Measurements from ENCODE around the gene ZNF577. TPM values are rescaled to one million over a fixed set of nuclear protein-coding genes. Genes with fewer than 3 reads are reported as not detected.
"Not testable (repeated sequence)": the region's sequence is repeated elsewhere in the genome, so short reads cannot be mapped to it uniquely, and the experiment has no call there.

The ZNF577 gene
- total RNA-seq: 1 to 10 TPM; 5.3 to 6.1 TPM

GRCh38 chr19:51887522-51888498, at the start of gene ZNF577:
Gene ZNF577, minus strand, starts transcription at chr19:51887951. Its CDS starts 7,569 bp downstream, at chr19:51880382.
- H3K27me3 Mint-ChIP-seq: no peaks in the 10 kb centered on the region
- peaks cover 69% of the 10 kb centered on the region for H3K36me3 Mint-ChIP-seq (ENCODE audit: low read depth)
- H3K9me3 Mint-ChIP-seq: peaks cover 78% of the 10 kb centered on the region
- ChIA-PET POLR2A (no interaction called here), CTCF (no interaction called here)
- peaks cover 5% of the 10 kb centered on the region for H3K4me1 Mint-ChIP-seq
- H3K4me3 Mint-ChIP-seq: peak within 1 kb of the TSS; percentile 75
- H3K27ac Mint-ChIP-seq: peak within 1 kb of the TSS; percentile 63
- peak; percentile 66 for DNase-seq

DNA sequence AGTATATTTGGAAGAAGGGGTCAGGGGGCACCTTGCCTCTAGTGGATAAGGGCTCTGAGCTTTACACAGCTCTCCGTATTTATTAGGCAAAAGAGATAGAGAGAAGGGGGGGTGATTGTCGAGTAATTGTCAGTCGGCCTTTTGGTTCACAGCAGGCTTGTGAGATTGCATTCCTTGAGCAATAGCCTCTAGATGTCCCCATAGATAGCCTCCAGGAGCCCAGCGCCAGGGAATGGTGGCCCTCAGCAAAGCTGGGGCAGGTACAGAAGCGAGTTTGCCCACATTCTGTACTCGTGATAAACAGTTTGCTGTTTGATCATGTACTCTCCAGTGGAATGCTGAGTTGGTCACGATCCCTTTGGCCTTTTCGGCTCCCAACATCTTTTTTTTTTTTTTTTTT, 44.2 kb upstream of the ZNF577 start:
- Mint-ChIP-seq H3K27me3 (no peaks in the 10 kb centered on the region), H3K4me3 (no peak overlapping the region)

GRCh38 chr19:51927859-51928258, 40.1 kb upstream of the ZNF577 start:
- Mint-ChIP-seq H3K9me3 (peaks cover 57% of the 10 kb centered on the region), H3K4me3 (peak overlapping the region; percentile 98), H3K4me1 (peaks cover 21% of the 10 kb centered on the region), H3K27me3 (no peaks in the 10 kb centered on the region), H3K27ac (peak overlapping the region; percentile 86), H3K36me3 (ENCODE audit: low read depth) (peaks cover 74% of the 10 kb centered on the region)
- POLR2A ChIA-PET: no interaction called here
- CTCF ChIA-PET: no interaction called here
- DNase-seq: no peak

More for the DNA sequence above, 44.2 kb upstream of the ZNF577 start:
- peaks cover 39% of the 10 kb centered on the region for H3K9me3 Mint-ChIP-seq
- peaks cover 15% of the 10 kb centered on the region for H3K4me1 Mint-ChIP-seq
- H3K36me3 Mint-ChIP-seq (ENCODE audit: low read depth): peaks cover 89% of the 10 kb centered on the region
- DNase-seq: no peak
- H3K27ac Mint-ChIP-seq: no peak overlapping the region
- CTCF ChIA-PET: no interaction called here
- POLR2A ChIA-PET: no interaction called here

DNA sequence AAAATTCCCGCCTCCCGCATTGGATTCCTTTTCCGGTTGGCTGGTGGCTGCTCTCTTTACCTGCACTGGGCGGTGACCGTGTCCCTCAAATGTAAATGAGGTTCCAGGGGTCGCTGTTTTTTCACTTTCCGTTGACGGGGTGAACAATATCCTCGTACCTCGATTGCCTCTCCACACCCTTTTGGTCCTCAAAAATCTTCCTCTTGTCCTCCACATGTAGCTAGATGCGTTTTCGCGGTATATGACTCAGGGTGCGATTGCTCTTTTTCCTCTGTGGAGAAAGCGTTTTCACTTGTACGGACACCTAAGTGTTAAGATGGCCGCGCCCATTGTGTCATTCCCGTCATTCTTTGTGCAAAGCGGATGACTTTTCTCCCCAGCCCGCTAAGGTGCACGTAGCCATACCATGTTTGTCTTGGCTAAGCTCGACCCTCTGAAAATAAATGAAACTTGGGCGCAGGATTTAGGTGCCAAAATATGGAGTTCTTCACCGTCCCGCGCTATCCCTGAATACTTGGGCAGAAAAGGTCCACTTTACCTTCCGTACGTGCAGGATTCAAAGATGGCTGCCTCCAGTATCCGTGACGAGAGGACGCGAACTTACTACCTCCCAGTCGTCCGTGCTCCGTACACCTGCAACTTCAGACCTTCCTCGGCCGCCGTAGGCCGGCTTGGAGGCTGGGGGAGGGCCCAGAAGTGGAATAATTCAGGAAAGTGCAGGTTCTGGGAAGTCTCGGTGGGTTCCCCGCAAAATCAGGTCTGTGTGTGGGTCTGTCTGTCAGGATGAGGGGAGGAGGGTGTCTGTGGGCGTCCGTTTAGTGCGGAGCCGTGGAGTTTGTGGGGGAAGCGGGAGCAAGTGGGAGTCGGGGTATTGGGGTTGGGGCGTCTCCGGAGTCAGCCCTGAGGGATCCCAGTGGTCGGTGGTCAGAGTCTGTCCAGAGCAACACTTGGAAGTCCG, 39.3 kb upstream of the ZNF577 start, which contains the start of gene ZNF613:
TSS of gene ZNF613 (plus strand) at position 689 of the 958 bp plus-strand sequence. CDS start 8,749 bp downstream, outside the sequence.
- Mint-ChIP-seq H3K4me3 (peak within 1 kb of the TSS; percentile 98), H3K27ac (peak within 1 kb of the TSS; percentile 86), H3K36me3 (ENCODE audit: low read depth) (peaks cover 69% of the 10 kb centered on the region), H3K4me1 (peaks cover 21% of the 10 kb centered on the region), H3K9me3 (peaks cover 60% of the 10 kb centered on the region), H3K27me3 (no peaks in the 10 kb centered on the region)
- POLR2A ChIA-PET: no interaction called here
- peak; percentile 87 for DNase-seq
- CTCF ChIA-PET: interaction anchor here (1.0 kb wide), 1 partner anchor 262 kb away, joined by 3 read pairs; no protein-coding TSS in a partner anchor

DNA sequence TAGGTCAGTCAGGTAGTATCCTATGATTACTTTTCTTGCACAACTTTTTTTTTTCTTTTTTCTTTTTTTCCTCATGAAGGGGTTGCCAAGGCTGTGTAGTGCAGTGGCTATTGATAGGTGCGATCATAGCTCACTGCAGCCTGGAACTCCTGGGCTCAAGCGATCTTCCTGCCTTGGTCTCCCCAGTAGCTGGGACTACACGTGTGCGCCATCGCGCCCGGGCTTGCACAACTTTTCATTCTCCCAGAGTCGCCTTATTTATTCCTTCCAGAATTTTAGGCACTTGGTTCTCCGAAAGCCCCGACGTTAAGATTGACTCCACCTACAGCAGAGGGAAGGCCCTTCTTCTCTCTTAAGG, 38.7 kb upstream of the ZNF577 start:
- Mint-ChIP-seq H3K4me1 (peaks cover 21% of the 10 kb centered on the region), H3K27ac (peak overlapping the region; percentile 86), H3K36me3 (ENCODE audit: low read depth) (peaks cover 70% of the 10 kb centered on the region), H3K9me3 (peaks cover 62% of the 10 kb centered on the region), H3K4me3 (peak overlapping the region; percentile 98), H3K27me3 (no peaks in the 10 kb centered on the region)
- ChIA-PET CTCF (interaction anchor here (1.0 kb wide), 1 partner anchor 263 kb away, joined by 3 read pairs; no protein-coding TSS in a partner anchor), POLR2A (no interaction called here)
- no peak for DNase-seq

GRCh38 chr19:51921949-51922348, 34.2 kb upstream of the ZNF577 start:
- no peak overlapping the region for H3K4me3 Mint-ChIP-seq
- H3K4me1 Mint-ChIP-seq: peaks cover 6% of the 10 kb centered on the region
- H3K9me3 Mint-ChIP-seq: peaks cover 75% of the 10 kb centered on the region
- CTCF ChIA-PET: no interaction called here
- no peaks in the 10 kb centered on the region for H3K27me3 Mint-ChIP-seq
- no peak for DNase-seq
- no peak overlapping the region for H3K27ac Mint-ChIP-seq
- POLR2A ChIA-PET: no interaction called here
- H3K36me3 Mint-ChIP-seq (ENCODE audit: low read depth): peaks cover 43% of the 10 kb centered on the region

DNA sequence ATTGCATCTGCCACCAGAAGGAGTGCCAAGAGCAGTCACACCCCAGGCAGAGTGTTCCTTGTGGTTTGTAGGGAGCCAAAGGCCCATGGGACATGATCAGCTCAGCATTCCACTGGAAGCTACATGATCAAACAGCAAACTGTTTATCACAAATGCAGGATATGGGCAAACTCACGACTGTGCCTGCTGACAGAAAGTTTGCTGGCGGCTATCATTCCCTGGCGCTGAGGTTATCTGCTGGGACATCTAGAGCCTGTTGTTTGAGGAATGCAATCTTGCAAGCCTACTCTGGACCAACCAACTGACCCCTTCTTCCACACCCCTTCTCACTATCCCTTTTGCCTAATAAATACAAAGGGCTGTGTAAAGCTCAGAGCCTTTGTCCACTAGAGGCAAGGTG, 31.9 kb upstream of the ZNF577 start:
- Mint-ChIP-seq H3K27me3 (no peaks in the 10 kb centered on the region), H3K27ac (no peak overlapping the region), H3K4me3 (no peak overlapping the region), H3K9me3 (peaks cover 83% of the 10 kb centered on the region), H3K4me1 (no peaks in the 10 kb centered on the region), H3K36me3 (ENCODE audit: low read depth) (peaks cover 40% of the 10 kb centered on the region)
- DNase-seq: no peak
- CTCF ChIA-PET: no interaction called here
- POLR2A ChIA-PET: no interaction called here

DNA sequence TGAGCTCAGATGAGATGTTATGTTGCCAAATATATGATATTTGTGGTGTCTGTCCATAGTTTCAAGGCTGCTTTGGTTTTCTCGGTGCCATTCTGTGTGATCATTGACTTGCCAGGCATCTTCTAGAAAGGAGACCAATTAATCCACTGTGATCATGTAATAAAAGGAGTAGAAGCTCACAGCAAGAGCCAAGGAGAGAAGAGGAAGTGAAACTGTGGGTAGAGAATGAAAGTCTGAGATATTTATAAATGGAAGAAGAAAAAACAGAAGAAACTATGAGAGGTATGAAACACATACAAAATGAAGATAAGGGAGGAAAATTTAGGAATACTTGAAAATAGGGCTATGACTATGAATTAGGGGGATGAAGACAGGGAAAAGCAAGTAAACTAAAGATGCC, 28.4 kb upstream of the ZNF577 start:
- Mint-ChIP-seq H3K27ac (no peak overlapping the region), H3K4me1 (no peaks in the 10 kb centered on the region), H3K9me3 (peaks cover 74% of the 10 kb centered on the region), H3K36me3 (ENCODE audit: low read depth) (peaks cover 20% of the 10 kb centered on the region), H3K27me3 (no peaks in the 10 kb centered on the region), H3K4me3 (no peak overlapping the region)
- CTCF ChIA-PET: no interaction called here
- no peak for DNase-seq
- POLR2A ChIA-PET: no interaction called here

- H3K36me3 Mint-ChIP-seq (ENCODE audit: low read depth): peaks cover 15% of the 10 kb centered on the region
These were observed 27.6 kb upstream of the ZNF577 start for GRCh38 chr19:51915324-51915867.

GRCh38 chr19:51907981-51908380, 20.2 kb upstream of the ZNF577 start:
- H3K4me3 Mint-ChIP-seq, H3K27me3 Mint-ChIP-seq, POLR2A ChIA-PET, CTCF ChIA-PET, H3K27ac Mint-ChIP-seq, DNase-seq: not testable (repeated sequence)
- peaks cover 55% of the 10 kb centered on the region for H3K9me3 Mint-ChIP-seq
- peaks cover 34% of the 10 kb centered on the region for H3K36me3 Mint-ChIP-seq (ENCODE audit: low read depth)
- H3K4me1 Mint-ChIP-seq: peaks cover 18% of the 10 kb centered on the region

More at GRCh38 chr19:51915324-51915867, 27.6 kb upstream of the ZNF577 start:
- H3K4me3 Mint-ChIP-seq: no peak overlapping the region
- no peaks in the 10 kb centered on the region for H3K4me1 Mint-ChIP-seq
- ChIA-PET CTCF (no interaction called here), POLR2A (no interaction called here)
- peaks cover 70% of the 10 kb centered on the region for H3K9me3 Mint-ChIP-seq
- no peak for DNase-seq
- no peak overlapping the region for H3K27ac Mint-ChIP-seq
- no peaks in the 10 kb centered on the region for H3K27me3 Mint-ChIP-seq

DNA sequence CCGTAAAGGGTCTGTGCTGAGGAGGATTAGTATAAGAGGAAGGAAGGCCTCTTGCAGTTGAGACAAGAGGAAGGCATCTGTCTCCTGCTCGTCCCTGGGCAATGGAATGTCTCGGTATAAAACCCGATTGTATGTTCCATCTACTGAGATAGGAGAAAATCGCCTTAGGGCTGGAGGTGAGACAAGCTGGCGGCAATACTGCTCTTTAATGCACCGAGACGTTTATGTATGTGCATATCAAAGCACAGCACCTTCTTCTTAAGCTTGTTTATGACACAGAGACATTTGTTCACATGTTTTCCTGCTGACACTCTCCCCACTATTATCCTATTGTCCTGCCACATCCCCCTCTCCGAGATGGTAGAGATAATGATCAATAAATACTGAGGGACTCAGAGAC, 18.4 kb upstream of the ZNF577 start:
- DNase-seq, H3K4me3 Mint-ChIP-seq, CTCF ChIA-PET, POLR2A ChIA-PET, H3K27me3 Mint-ChIP-seq, H3K27ac Mint-ChIP-seq: not testable (repeated sequence)
- Mint-ChIP-seq H3K4me1 (peaks cover 22% of the 10 kb centered on the region), H3K36me3 (ENCODE audit: low read depth) (peaks cover 51% of the 10 kb centered on the region), H3K9me3 (peaks cover 59% of the 10 kb centered on the region)

DNA sequence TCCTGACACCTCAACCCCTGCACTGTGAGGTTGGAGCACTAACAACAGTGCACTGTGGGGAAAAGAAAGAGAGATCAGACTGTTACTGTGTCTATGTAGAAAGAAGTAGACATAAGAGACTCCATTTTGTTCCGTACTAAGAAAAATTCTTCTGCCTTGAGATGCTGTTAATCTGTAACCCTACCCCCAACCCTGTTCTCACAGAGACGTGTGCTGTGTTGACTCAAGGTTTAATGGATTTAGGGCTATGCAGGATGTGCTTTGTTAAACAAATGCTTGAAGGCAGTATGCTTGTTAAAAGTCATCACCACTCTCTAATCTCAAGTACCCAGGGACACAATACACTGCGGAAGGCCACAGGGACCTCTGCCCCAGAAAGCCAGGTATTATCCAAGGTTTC, 17.9 kb upstream of the ZNF577 start:
- H3K27ac Mint-ChIP-seq, DNase-seq, H3K4me3 Mint-ChIP-seq, POLR2A ChIA-PET, CTCF ChIA-PET, H3K27me3 Mint-ChIP-seq: not testable (repeated sequence)
- Mint-ChIP-seq H3K9me3 (peaks cover 62% of the 10 kb centered on the region), H3K4me1 (peaks cover 22% of the 10 kb centered on the region), H3K36me3 (ENCODE audit: low read depth) (peaks cover 55% of the 10 kb centered on the region)

DNA sequence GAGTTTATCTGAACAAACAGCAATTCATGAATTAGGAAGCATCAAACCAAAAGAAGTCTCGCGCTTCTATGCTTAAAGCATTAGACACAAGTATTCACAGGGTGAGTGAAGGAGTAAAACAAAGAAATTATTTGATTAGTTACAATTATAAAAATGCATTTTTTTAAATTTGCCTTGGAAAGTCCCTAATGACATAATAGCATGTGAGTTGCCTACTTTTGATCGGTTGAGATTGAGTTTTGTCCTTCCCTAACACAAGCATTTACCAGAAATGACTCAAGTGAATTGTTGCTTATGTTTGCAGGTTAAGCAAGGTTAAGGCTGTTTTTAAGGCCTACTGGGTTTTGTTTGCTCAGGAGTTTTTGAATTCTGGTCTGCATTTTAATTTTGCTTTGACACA, 17.5 kb upstream of the ZNF577 start:
- peak overlapping the region; percentile 89 for H3K27ac Mint-ChIP-seq
- no peak for DNase-seq
- H3K4me1 Mint-ChIP-seq: peaks cover 22% of the 10 kb centered on the region
- ChIA-PET POLR2A (no interaction called here), CTCF (no interaction called here)
- peak overlapping the region; percentile 95 for H3K4me3 Mint-ChIP-seq
- H3K27me3 Mint-ChIP-seq: no peaks in the 10 kb centered on the region
- H3K36me3 Mint-ChIP-seq (ENCODE audit: low read depth): peaks cover 60% of the 10 kb centered on the region
- H3K9me3 Mint-ChIP-seq: peaks cover 66% of the 10 kb centered on the region

Measured in activated CD4-positive, alpha-beta memory T cell treated with anti-CD3 and anti-CD28 coated beads, Interleukin-2, amount 10 ng/mL, durations not matched to agents 7 days and 5 days (primary cell).